HEK293T (cell line): Measurements from ENCODE around the gene PCNX2.

Experiments used
- ARNT ChIP-seq: fragments of 450-650 bp; IDR thresholded peaks from 2 replicates; pipeline ENCODE4 v1.6.1; 2017; ENCODE audit warnings: mild to moderate bottlenecking
- BHLHE40 ChIP-seq: fragments of 450-650 bp; IDR thresholded peaks from 2 replicates; pipeline ENCODE4 v1.6.1; 2016; ENCODE audit warnings: mild to moderate bottlenecking, moderate library complexity, borderline replicate concordance
- CTBP1 ChIP-seq: fragments of 450-650 bp; IDR thresholded peaks from 2 replicates; pipeline ENCODE4 v1.6.1; 2016; ENCODE audit warnings: borderline replicate concordance
- FOXA1 ChIP-seq: fragments of 450-650 bp; IDR thresholded peaks from 2 replicates; pipeline ENCODE4 v1.6.1; 2016; ENCODE audit warnings: mild to moderate bottlenecking
- FOXK2 ChIP-seq: fragments of 450-650 bp; IDR thresholded peaks from 2 replicates; pipeline ENCODE4 v1.6.1; 2016; ENCODE audit warnings: mild to moderate bottlenecking
- FOXM1 ChIP-seq: fragments of 450-650 bp; IDR thresholded peaks from 2 replicates; pipeline ENCODE4 v1.6.1; 2017; ENCODE audit warnings: mild to moderate bottlenecking, borderline replicate concordance
- HDGF ChIP-seq: fragments of 450-650 bp; IDR thresholded peaks from 2 replicates; pipeline ENCODE4 v1.6.1; 2017; ENCODE audit warnings: antibody characterized with exemption, borderline replicate concordance
- LEF1 ChIP-seq: fragments of 450-650 bp; IDR thresholded peaks from 2 replicates; pipeline ENCODE4 v1.6.1; 2017; ENCODE audit warnings: mild to moderate bottlenecking, borderline replicate concordance
- NFRKB ChIP-seq: fragments of 450-650 bp; IDR thresholded peaks from 2 replicates; pipeline ENCODE4 v1.6.1; 2016; ENCODE audit warnings: mild to moderate bottlenecking, moderate library complexity
- SP1 ChIP-seq: fragments of 450-650 bp; IDR thresholded peaks from 2 replicates; pipeline ENCODE4 v1.6.1; 2017
- SUZ12 ChIP-seq: fragments of 450-650 bp; IDR thresholded peaks from 2 replicates; pipeline ENCODE4 v1.6.1; 2016; ENCODE audit warnings: mild to moderate bottlenecking
- TARDBP ChIP-seq: fragments of 450-650 bp; IDR thresholded peaks from 2 replicates; pipeline ENCODE4 v1.6.1; 2016
- ZNF384 ChIP-seq: fragments of 450-650 bp; IDR thresholded peaks from 2 replicates; pipeline ENCODE4 v1.6.1; 2016
- TF ChIP-seq, protein P1 (sequence below): fragments of 450-650 bp; IDR thresholded peaks from 2 replicates; pipeline ENCODE4 v1.6.1; 2016

DNA sequence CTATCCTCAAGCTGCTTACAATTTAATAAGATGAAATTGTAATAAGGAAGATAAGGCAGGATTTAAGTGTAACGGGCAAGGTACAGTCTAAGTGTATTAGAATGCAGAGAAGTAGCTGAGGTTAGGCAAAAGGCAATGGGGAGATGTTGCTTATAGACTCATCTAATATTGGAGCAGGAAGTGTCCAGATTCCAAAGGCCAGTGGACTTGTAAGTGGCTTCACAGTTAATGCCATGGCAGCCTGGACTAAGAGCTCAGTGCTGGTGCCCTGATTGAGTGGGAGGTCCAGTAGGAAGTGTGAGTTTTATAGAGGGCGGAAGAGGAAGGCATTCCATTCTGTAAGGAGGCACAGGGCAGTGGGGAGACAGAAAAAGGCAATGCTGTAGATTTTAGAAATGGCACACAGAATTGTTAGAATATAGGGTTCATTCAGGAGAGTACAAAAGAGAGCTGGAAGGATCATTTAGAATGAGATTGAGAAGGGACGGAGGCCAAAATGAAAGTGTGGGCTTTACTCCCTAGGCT lies 44.6 kb upstream of the PCNX2 start:
- TF ChIP-seq SUZ12 (no peak), ARNT (no peak), TARDBP (no peak), FOXA1 (no peak), SP1 (no peak), FOXM1 (no peak), LEF1 (no peak), ZNF384 (no peak), HDGF (no peak), FOXK2 (no peak), BHLHE40 (no peak), NFRKB (no peak), CTBP1 (no peak)
- TF ChIP-seq, protein P1, sequence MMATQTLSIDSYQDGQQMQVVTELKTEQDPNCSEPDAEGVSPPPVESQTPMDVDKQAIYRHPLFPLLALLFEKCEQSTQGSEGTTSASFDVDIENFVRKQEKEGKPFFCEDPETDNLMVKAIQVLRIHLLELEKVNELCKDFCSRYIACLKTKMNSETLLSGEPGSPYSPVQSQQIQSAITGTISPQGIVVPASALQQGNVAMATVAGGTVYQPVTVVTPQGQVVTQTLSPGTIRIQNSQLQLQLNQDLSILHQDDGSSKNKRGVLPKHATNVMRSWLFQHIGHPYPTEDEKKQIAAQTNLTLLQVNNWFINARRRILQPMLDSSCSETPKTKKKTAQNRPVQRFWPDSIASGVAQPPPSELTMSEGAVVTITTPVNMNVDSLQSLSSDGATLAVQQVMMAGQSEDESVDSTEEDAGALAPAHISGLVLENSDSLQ = no peak
